Measurements from ENCODE around the gene TTLL5.

DNA sequence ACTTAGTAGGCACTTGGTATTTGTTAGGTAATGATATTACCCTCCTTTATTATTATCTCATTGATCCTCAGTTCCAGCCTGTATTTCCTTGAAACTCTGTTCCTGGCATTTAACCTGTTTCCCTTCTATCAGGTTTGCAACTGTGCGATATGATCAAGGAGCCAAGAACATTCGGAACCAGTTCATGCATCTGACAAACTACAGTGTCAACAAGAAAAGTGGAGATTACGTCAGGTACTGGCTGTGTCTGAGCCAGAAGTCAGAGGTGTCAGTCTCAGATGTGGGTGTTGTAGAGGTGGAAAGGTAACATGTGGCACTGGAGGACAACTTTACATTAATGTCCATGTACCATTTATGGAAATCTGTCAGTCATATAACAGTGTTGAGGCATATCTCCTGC, 56.7 kb downstream of the TTLL5 start:
- TF ChIP-seq, protein P1, sequence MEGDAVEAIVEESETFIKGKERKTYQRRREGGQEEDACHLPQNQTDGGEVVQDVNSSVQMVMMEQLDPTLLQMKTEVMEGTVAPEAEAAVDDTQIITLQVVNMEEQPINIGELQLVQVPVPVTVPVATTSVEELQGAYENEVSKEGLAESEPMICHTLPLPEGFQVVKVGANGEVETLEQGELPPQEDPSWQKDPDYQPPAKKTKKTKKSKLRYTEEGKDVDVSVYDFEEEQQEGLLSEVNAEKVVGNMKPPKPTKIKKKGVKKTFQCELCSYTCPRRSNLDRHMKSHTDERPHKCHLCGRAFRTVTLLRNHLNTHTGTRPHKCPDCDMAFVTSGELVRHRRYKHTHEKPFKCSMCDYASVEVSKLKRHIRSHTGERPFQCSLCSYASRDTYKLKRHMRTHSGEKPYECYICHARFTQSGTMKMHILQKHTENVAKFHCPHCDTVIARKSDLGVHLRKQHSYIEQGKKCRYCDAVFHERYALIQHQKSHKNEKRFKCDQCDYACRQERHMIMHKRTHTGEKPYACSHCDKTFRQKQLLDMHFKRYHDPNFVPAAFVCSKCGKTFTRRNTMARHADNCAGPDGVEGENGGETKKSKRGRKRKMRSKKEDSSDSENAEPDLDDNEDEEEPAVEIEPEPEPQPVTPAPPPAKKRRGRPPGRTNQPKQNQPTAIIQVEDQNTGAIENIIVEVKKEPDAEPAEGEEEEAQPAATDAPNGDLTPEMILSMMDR (IDR thresholded peaks at IDR 0.05), result no peak
- no peak for TF ChIP-seq POLR2A (IDR thresholded peaks at IDR 0.05)
